OCI-LY1 (cell line): ENCODE results near the gene TIMP3.

Experiments
- H2AFZ ChIP-seq: fragments of 200-600 bp; sonication (generic), shearing (Covaris generic); 2 replicates; pipeline ENCODE4 v1.6.0; 2014; ENCODE audit warnings: antibody characterized with exemption, mild to moderate bottlenecking, low read length
- H3F3A ChIP-seq: fragments of 200-600 bp; sonication (generic), shearing (Covaris generic); 2 replicates; pipeline ENCODE4 v1.6.0; 2014; ENCODE audit warnings: mild to moderate bottlenecking, antibody characterized with exemption, low read length, moderate library complexity; ENCODE audit not compliant: insufficient read depth
- H3K27ac ChIP-seq: fragments of 200-600 bp; sonication (generic); 2 replicates; pipeline ENCODE4 v1.5.1; 2014; ENCODE audit warnings: low read length, mixed run types, mild to moderate bottlenecking, low read depth; ENCODE audit not compliant: poor library complexity, severe bottlenecking
- H3K27me3 ChIP-seq: fragments of 200-600 bp; sonication (generic); 2 replicates; pipeline ENCODE4 v1.6.0; 2014; ENCODE audit warnings: antibody characterized with exemption, mild to moderate bottlenecking, low read length, moderate library complexity; ENCODE audit not compliant: insufficient read depth
- H3K36me3 ChIP-seq: fragments of 200-600 bp; sonication (generic); 2 replicates; pipeline ENCODE4 v1.6.1; 2014; ENCODE audit warnings: mild to moderate bottlenecking, antibody characterized with exemption, low read length, moderate library complexity, mixed read lengths; ENCODE audit not compliant: insufficient read depth
- H3K4me1 ChIP-seq: fragments of 200-600 bp; sonication (generic); 2 replicates; pipeline ENCODE4 v1.5.1; 2014; ENCODE audit warnings: mild to moderate bottlenecking, low read length, moderate library complexity; ENCODE audit not compliant: insufficient read depth, severe bottlenecking
- H3K4me2 ChIP-seq: fragments of 200-600 bp; sonication (generic), shearing (Covaris generic); 2 replicates; pipeline ENCODE4 v1.6.1; 2014; ENCODE audit warnings: low read length
- H3K4me3 ChIP-seq: fragments of 200-600 bp; sonication (generic); 2 replicates; pipeline ENCODE4 v1.5.1; 2014; ENCODE audit warnings: low read length, low read depth, mild to moderate bottlenecking, mixed read lengths; ENCODE audit not compliant: poor library complexity, severe bottlenecking
- H3K79me2 ChIP-seq: fragments of 200-600 bp; shearing (Covaris generic); 2 replicates; pipeline ENCODE4 v1.6.1; 2016; ENCODE audit warnings: mixed run types, low read length, mixed read lengths; ENCODE audit not compliant: insufficient read depth
- H3K9ac ChIP-seq: fragments of 200-600 bp; sonication (generic), shearing (Covaris generic); 2 replicates; pipeline ENCODE4 v1.6.1; 2014; ENCODE audit warnings: mild to moderate bottlenecking, low read length, mixed read lengths
- H3K9me2 ChIP-seq: fragments of 200-600 bp; sonication (generic), shearing (Covaris generic); 2 replicates; pipeline ENCODE4 v1.6.1; 2014; ENCODE audit warnings: low read depth, mild to moderate bottlenecking, low read length, mixed read lengths
- H3K9me3 ChIP-seq: fragments of 200-600 bp; shearing (Covaris generic); 2 replicates; pipeline ENCODE4 v1.6.1; 2014; ENCODE audit warnings: low read length, mixed read lengths
- H4K20me1 ChIP-seq: fragments of 200-600 bp; sonication (generic), shearing (Covaris generic); 2 replicates; pipeline ENCODE4 v1.6.0; 2016; ENCODE audit warnings: mild to moderate bottlenecking, low read length; ENCODE audit not compliant: insufficient read depth
- CTCF ChIP-seq: fragments of 200-600 bp; sonication (generic), shearing (Covaris generic); IDR thresholded peaks from 2 replicates; pipeline ENCODE4 v1.5.1; 2017; ENCODE audit warnings: mild to moderate bottlenecking, antibody characterized with exemption, low read length, moderate library complexity, mixed read lengths
- EZH2 ChIP-seq: fragments of 200-600 bp; sonication (generic), shearing (Covaris generic); IDR thresholded peaks from 2 replicates; pipeline ENCODE4 v1.8.0; 2017; ENCODE audit warnings: borderline replicate concordance, mixed run types, mild to moderate bottlenecking, antibody characterized with exemption, low read length, moderate library complexity, mixed read lengths

Gene TIMP3

GRCh38 chr22:32771756-32772155 lies 29.7 kb upstream of the TIMP3 start:
- no peaks in the 10 kb centered on the region for H3K79me2 ChIP-seq
- H3K36me3 ChIP-seq: no peaks in the 10 kb centered on the region
- TF ChIP-seq CTCF (no peak), EZH2 (no peak)
- H3K27ac ChIP-seq: no peak overlapping the region
- H3K9me2 ChIP-seq: no peaks in the 10 kb centered on the region
- no peaks in the 10 kb centered on the region for H3K9me3 ChIP-seq
- no peak overlapping the region for H3K9ac ChIP-seq
- H3F3A ChIP-seq: no peaks in the 10 kb centered on the region
- no peak overlapping the region for H3K4me2 ChIP-seq
- H3K4me1 ChIP-seq: no peaks in the 10 kb centered on the region
- H3K4me3 ChIP-seq: no peak overlapping the region
- 0 out of 2 replicates have a peak, but pooled peaks cover 4% of the 10 kb centered on the region for H3K27me3 ChIP-seq
- no peak overlapping the region for H2AFZ ChIP-seq
- no peaks in the 10 kb centered on the region for H4K20me1 ChIP-seq

- no peak overlapping the region for H2AFZ ChIP-seq
Observed at GRCh38 chr22:32775957-32776356, 25.5 kb upstream of the TIMP3 start.

GRCh38 chr22:32776397-32776796 lies 25.1 kb upstream of the TIMP3 start:
- H3K36me3 ChIP-seq: no peaks in the 10 kb centered on the region
- H3K4me2 ChIP-seq: no peak overlapping the region
- H3K27me3 ChIP-seq: peaks cover 3% of the 10 kb centered on the region; the same call in 1 of the 2 replicates
- H3F3A ChIP-seq: no peaks in the 10 kb centered on the region
- H3K9me3 ChIP-seq: no peaks in the 10 kb centered on the region
- no peak for TF ChIP-seq CTCF
- no peak for TF ChIP-seq EZH2
- H3K79me2 ChIP-seq: no peaks in the 10 kb centered on the region
- no peaks in the 10 kb centered on the region for H3K4me1 ChIP-seq
- H4K20me1 ChIP-seq: no peaks in the 10 kb centered on the region
- H2AFZ ChIP-seq: no peak overlapping the region
- no peak overlapping the region for H3K9ac ChIP-seq
- no peaks in the 10 kb centered on the region for H3K9me2 ChIP-seq
- no peak overlapping the region for H3K27ac ChIP-seq
- H3K4me3 ChIP-seq: no peak overlapping the region

More at GRCh38 chr22:32775957-32776356, 25.5 kb upstream of the TIMP3 start:
- no peaks in the 10 kb centered on the region for H3K4me1 ChIP-seq
- H3K4me3 ChIP-seq: no peak overlapping the region
- no peaks in the 10 kb centered on the region for H3K9me3 ChIP-seq
- no peaks in the 10 kb centered on the region for H3F3A ChIP-seq
- H3K79me2 ChIP-seq: no peaks in the 10 kb centered on the region
- H3K9ac ChIP-seq: no peak overlapping the region
- H3K27me3 ChIP-seq: no peaks in the 10 kb centered on the region
- H3K9me2 ChIP-seq: no peaks in the 10 kb centered on the region
- H3K27ac ChIP-seq: no peak overlapping the region
- no peak overlapping the region for H3K4me2 ChIP-seq
- peak; percentile 34; the same call in 1 of the 2 replicates for TF ChIP-seq CTCF
- TF ChIP-seq EZH2: no peak
- H4K20me1 ChIP-seq: no peaks in the 10 kb centered on the region
- H3K36me3 ChIP-seq: no peaks in the 10 kb centered on the region
